HEK293T (cell line): Measurements from ENCODE around the gene GPX5.
A peak's percentile ranks its signal among the peaks of the same experiment; 100 is the strongest.

Experiments
- CTCF ChIA-PET: fragments of 350-600 bp; formaldehyde crosslinking; extraction: SDS; loops from one replicate; lab custom pipeline; 2021; ENCODE audit warnings: antibody characterized with exemption, inconsistent platforms; lab: Yijun Ruan, JAX
- POLR2A ChIA-PET: fragments of 350-600 bp; formaldehyde crosslinking; extraction: SDS; loops from one replicate; lab custom pipeline; 2020; ENCODE audit warnings: antibody characterized with exemption, inconsistent platforms; lab: Yijun Ruan, JAX
- DNase-seq: peaks from one replicate; pipeline ENCODE4 v3.0.0; 2012; ENCODE audit warnings: mixed read lengths; ENCODE audit errors: extremely low spot score
- ARNT ChIP-seq: fragments of 450-650 bp; IDR thresholded peaks from 2 replicates; pipeline ENCODE4 v1.6.1; 2017; ENCODE audit warnings: mild to moderate bottlenecking
- BHLHE40 ChIP-seq: fragments of 450-650 bp; IDR thresholded peaks from 2 replicates; pipeline ENCODE4 v1.6.1; 2016; ENCODE audit warnings: mild to moderate bottlenecking, moderate library complexity, borderline replicate concordance
- CTBP1 ChIP-seq: fragments of 450-650 bp; IDR thresholded peaks from 2 replicates; pipeline ENCODE4 v1.6.1; 2016; ENCODE audit warnings: borderline replicate concordance
- ELF4 ChIP-seq: fragments of 450-650 bp; IDR thresholded peaks from 2 replicates; pipeline ENCODE4 v1.6.1; 2017; ENCODE audit warnings: antibody characterized with exemption
- FOXA1 ChIP-seq: fragments of 450-650 bp; IDR thresholded peaks from 2 replicates; pipeline ENCODE4 v1.6.1; 2016; ENCODE audit warnings: mild to moderate bottlenecking
- FOXK2 ChIP-seq: fragments of 450-650 bp; IDR thresholded peaks from 2 replicates; pipeline ENCODE4 v1.6.1; 2016; ENCODE audit warnings: mild to moderate bottlenecking
- FOXM1 ChIP-seq: fragments of 450-650 bp; IDR thresholded peaks from 2 replicates; pipeline ENCODE4 v1.6.1; 2017; ENCODE audit warnings: mild to moderate bottlenecking, borderline replicate concordance
- HDGF ChIP-seq: fragments of 450-650 bp; IDR thresholded peaks from 2 replicates; pipeline ENCODE4 v1.6.1; 2017; ENCODE audit warnings: antibody characterized with exemption, borderline replicate concordance
- L3MBTL2 ChIP-seq: fragments of 450-650 bp; conservative IDR thresholded peaks from 2 replicates; pipeline ENCODE4 v1.6.1; 2016; ENCODE audit warnings: mild to moderate bottlenecking
- LEF1 ChIP-seq: fragments of 450-650 bp; IDR thresholded peaks from 2 replicates; pipeline ENCODE4 v1.6.1; 2017; ENCODE audit warnings: mild to moderate bottlenecking, borderline replicate concordance
- NFRKB ChIP-seq: fragments of 450-650 bp; IDR thresholded peaks from 2 replicates; pipeline ENCODE4 v1.6.1; 2016; ENCODE audit warnings: mild to moderate bottlenecking, moderate library complexity
- SP1 ChIP-seq: fragments of 450-650 bp; IDR thresholded peaks from 2 replicates; pipeline ENCODE4 v1.6.1; 2017
- SUZ12 ChIP-seq: fragments of 450-650 bp; IDR thresholded peaks from 2 replicates; pipeline ENCODE4 v1.6.1; 2016; ENCODE audit warnings: mild to moderate bottlenecking
- TARDBP ChIP-seq: fragments of 450-650 bp; IDR thresholded peaks from 2 replicates; pipeline ENCODE4 v1.6.1; 2016
- ZNF384 ChIP-seq: fragments of 450-650 bp; IDR thresholded peaks from 2 replicates; pipeline ENCODE4 v1.6.1; 2016
- TF ChIP-seq, protein P1 (sequence below): fragments of 450-650 bp; IDR thresholded peaks from 2 replicates; pipeline ENCODE4 v1.6.1; 2016

Gene GPX5

GRCh38 chr6:28534306-28534705, 8.6 kb downstream of the GPX5 start:
- CTCF ChIA-PET, result no interaction called here
- no peak for TF ChIP-seq CTBP1
- no peak for TF ChIP-seq SUZ12
- TF ChIP-seq ZNF384, result no peak
- TF ChIP-seq L3MBTL2, result no peak
- TF ChIP-seq TARDBP, result no peak
- POLR2A ChIA-PET, result no interaction called here
- DNase-seq, result no peak

GRCh38 chr6:28534875-28535274, 9.2 kb downstream of the GPX5 start:
- ChIA-PET CTCF (no interaction called here), POLR2A (no interaction called here)
- TF ChIP-seq L3MBTL2, result no peak
- TF ChIP-seq, protein P1, sequence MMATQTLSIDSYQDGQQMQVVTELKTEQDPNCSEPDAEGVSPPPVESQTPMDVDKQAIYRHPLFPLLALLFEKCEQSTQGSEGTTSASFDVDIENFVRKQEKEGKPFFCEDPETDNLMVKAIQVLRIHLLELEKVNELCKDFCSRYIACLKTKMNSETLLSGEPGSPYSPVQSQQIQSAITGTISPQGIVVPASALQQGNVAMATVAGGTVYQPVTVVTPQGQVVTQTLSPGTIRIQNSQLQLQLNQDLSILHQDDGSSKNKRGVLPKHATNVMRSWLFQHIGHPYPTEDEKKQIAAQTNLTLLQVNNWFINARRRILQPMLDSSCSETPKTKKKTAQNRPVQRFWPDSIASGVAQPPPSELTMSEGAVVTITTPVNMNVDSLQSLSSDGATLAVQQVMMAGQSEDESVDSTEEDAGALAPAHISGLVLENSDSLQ, result peak; percentile 84
- TF ChIP-seq CTBP1, result no peak
- no peak for DNase-seq

DNA sequence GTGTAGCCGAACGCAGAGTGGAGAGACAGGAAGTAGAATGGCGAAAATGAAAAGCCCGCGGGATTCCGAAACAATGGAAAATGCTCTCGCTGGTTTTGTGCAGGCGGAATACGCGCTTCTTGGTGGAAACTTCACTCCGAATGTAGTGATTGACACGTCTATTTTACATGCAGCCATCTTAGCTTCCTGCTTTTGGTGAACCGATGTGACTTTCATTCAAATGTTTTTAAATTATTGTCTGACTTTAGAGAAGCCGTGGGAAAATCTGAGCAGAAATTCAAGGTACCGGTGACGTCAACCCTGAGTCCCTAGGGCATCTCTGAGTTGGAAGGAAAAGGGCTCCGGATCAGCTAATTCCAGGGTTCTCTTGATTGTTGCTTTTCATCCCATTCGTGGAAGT, 11.4 kb downstream of the GPX5 start:
- CTCF ChIA-PET, result no interaction called here
- POLR2A ChIA-PET, result interaction anchor here (1.1 to 2.0 kb wide), 3 partner anchors 49 to 98 kb away, joined by 3 to 9 read pairs (median 5); partner anchors contain the start of gene ZSCAN23
- DNase-seq, result no peak
- TF ChIP-seq L3MBTL2 (no peak), BHLHE40 (no peak), ZNF384 (no peak)

GRCh38 chr6:28537509-28538140, 11.9 kb downstream of the GPX5 start:
- ChIA-PET CTCF (no interaction called here), POLR2A (interaction anchor here (0.6 to 2.0 kb wide), 5 partner anchors 12 to 111 kb away, joined by 3 to 9 read pairs (median 4); partner anchors contain the start of gene ZSCAN23)
- DNase-seq, result no peak
- TF ChIP-seq NFRKB (no peak), CTBP1 (no peak), BHLHE40 (no peak), FOXM1 (no peak), SUZ12 (no peak), SP1 (no peak), LEF1 (no peak), L3MBTL2 (no peak), FOXK2 (no peak), ARNT (no peak), ZNF384 (no peak), FOXA1 (no peak)

DNA sequence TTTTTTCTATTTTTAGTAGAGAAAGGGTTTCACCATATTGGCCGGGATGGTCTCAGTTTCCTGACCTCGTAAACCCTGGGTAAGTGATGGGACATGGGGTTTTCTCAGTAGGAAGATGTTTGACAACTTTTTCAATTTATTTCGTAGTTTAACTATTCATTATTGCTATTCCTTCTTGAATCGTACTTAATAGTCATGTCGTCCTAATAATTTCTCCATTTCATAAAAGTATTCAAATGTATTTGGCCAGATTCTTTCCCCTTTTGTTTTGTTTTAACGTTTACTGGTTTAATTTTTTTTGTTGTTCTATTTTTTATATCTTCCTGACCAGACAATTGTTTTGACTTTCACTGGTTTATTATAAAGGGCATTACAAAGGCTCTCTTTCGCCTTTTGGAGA, 16.3 kb downstream of the GPX5 start:
- TF ChIP-seq SP1 (no peak), L3MBTL2 (no peak), LEF1 (no peak), ARNT (no peak), FOXA1 (no peak), FOXK2 (no peak), ZNF384 (no peak), HDGF (no peak), SUZ12 (no peak), ELF4 (no peak), CTBP1 (no peak), NFRKB (no peak), BHLHE40 (no peak), FOXM1 (no peak), TARDBP (no peak)
- TF ChIP-seq, protein P1, result no peak
- ChIA-PET CTCF (interaction anchor here (0.6 to 2.4 kb wide), 13 partner anchors 11 to 139 kb away, joined by 3 to 8 read pairs (median 3); no protein-coding TSS in a partner anchor), POLR2A (interaction anchor here (0.8 to 2.7 kb wide), 11 partner anchors 11 to 143 kb away, joined by 3 to 20 read pairs (median 4); a partner anchor contains a TSS)
- DNase-seq, result no peak

DNA sequence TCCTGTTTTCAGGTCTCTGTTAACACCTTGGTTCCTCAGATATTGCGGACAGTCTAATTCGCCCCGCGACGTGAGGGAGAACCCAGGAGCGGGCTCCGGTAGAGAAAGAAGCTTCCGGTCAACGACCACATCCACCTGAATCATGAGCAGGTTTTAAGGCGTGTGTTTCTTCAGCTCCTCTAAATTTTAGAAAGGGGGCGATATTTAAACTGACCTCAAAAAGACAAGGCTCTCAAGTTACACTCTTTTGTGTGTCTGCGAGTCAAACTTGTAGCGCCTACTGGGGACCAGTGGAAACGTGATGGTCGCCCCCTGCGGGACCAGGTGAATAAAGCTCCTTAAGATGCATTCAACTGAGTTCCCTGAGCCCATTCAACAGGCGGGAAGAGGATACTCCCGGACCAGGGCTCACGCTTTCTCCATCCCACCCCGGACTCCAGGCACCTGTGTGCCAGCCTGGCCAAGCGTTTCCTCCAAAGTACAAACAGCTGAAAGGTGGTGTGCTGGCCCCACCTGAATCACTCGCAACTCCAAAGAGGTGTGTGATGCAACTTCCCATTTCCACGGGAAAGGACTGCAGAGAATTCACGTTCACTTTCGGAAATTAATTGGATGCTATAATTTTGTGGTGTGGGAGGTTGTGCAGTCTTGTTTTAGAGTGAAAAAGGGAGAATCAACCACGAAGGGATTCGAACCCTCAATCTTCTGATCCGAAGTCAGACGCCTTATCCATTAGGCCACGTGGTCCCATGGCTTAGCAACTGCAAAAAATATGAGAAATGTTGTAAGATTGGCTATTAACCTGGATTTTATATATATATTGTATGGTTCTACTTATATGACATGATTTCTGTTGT, 17.0 kb downstream of the GPX5 start:
- CTCF ChIA-PET, result interaction anchor here (0.6 to 1.6 kb wide), 15 partner anchors 10 to 1337 kb away, joined by 3 to 8 read pairs (median 3); no protein-coding TSS in a partner anchor
- DNase-seq, result peak; percentile 81
- TF ChIP-seq FOXM1 (no peak), TARDBP (peak; percentile 97), FOXK2 (no peak), NFRKB (no peak), CTBP1 (peak; percentile 75), L3MBTL2 (0 out of 2 replicates have a peak, but pooled peaks have one; percentile 20)
- POLR2A ChIA-PET, result interaction anchor here (0.8 to 2.7 kb wide), 11 partner anchors 11 to 144 kb away, joined by 3 to 20 read pairs (median 4); a partner anchor contains a TSS
